WTC11 (cell line): Measurements from ENCODE around the gene CTDNEP1. TPM values are rescaled to one million over a fixed set of nuclear protein-coding genes. Genes with fewer than 3 reads are reported as not detected.

Source experiments
- ATAC-seq: fragments of 200-7000 bp; cut with Tn5 transposase; 2 replicates; pipeline ENCODE4 v1.10.0; 2021; ENCODE audit warnings: mild to moderate bottlenecking, moderate library complexity
- Bru-seq: library from RNA; stranded (reverse); fragments of 400-500 nt; gene quantifications from one replicate; lab custom pipeline; 2021; lab: Mats Ljungman, UMichigan
- CTCF ChIA-PET: fragments of 300-600 bp; sonication (Branson Sonifier 250); formaldehyde crosslinking; loops from one replicate; lab custom pipeline; 2021; ENCODE audit warnings: antibody characterized with exemption; lab: Charles Lee
- POLR2A ChIA-PET: fragments of 350-600 bp; sonication (Branson Sonifier 250); formaldehyde crosslinking; loops from one replicate; lab custom pipeline; 2021; ENCODE audit warnings: antibody characterized with exemption; lab: Charles Lee
- DNase-seq: peaks from one replicate; pipeline ENCODE4 v3.0.0; 2021; ENCODE audit warnings: low spot score
- H3K27ac Mint-ChIP-seq: 2 replicates; pipeline ENCODE4 v1.8.0; 2021; ENCODE audit warnings: mixed read lengths
- H3K27me3 Mint-ChIP-seq: 2 replicates; pipeline ENCODE4 v1.8.0; 2021; ENCODE audit warnings: low read depth, mild to moderate bottlenecking, moderate library complexity, mixed read lengths
- H3K36me3 Mint-ChIP-seq: 2 replicates; pipeline ENCODE4 v1.8.0; 2021; ENCODE audit warnings: mixed read lengths
- H3K4me1 Mint-ChIP-seq: 2 replicates; pipeline ENCODE4 v1.8.0; 2022; ENCODE audit warnings: mixed read lengths
- H3K4me3 Mint-ChIP-seq: 2 replicates; pipeline ENCODE4 v1.8.0; 2021; ENCODE audit warnings: mild to moderate bottlenecking, moderate library complexity, mixed read lengths
- H3K9me3 Mint-ChIP-seq: 2 replicates; pipeline ENCODE4 v1.8.0; 2021; ENCODE audit warnings: mixed read lengths
- CREB1 ChIP-seq: sonication (generic); formaldehyde crosslinking; IDR thresholded peaks from 2 replicates; pipeline ENCODE4 v1.8.0; 2023; ENCODE audit warnings: mild to moderate bottlenecking, missing genetic modification reagents
- CREM ChIP-seq: sonication (generic); formaldehyde crosslinking; IDR thresholded peaks from 2 replicates; pipeline ENCODE4 v1.8.1; 2022; ENCODE audit warnings: mild to moderate bottlenecking, missing genetic modification reagents, moderate library complexity
- FOXP4 ChIP-seq: sonication (generic); formaldehyde crosslinking; IDR thresholded peaks from 2 replicates; pipeline ENCODE4 v1.8.0; 2022; ENCODE audit warnings: mild to moderate bottlenecking, missing genetic modification reagents
- GRHL2 ChIP-seq: fragments of 250-450 bp; sonication (Bioruptor Pico); IDR thresholded peaks from 2 replicates; pipeline ENCODE4 v1.8.0; 2022; ENCODE audit warnings: mild to moderate bottlenecking, moderate library complexity; ENCODE audit not compliant: insufficient replicate concordance, severe bottlenecking
- GTF2I ChIP-seq: fragments of 250-450 bp; sonication (Bioruptor Pico); conservative IDR thresholded peaks from 2 replicates; pipeline ENCODE4 v1.4.0; 2021; ENCODE audit warnings: mild to moderate bottlenecking
- HMGA2 ChIP-seq: fragments of 250-450 bp; sonication (Bioruptor Pico); IDR thresholded peaks from 2 replicates; pipeline ENCODE4 v1.4.0; 2021; ENCODE audit warnings: mild to moderate bottlenecking, moderate library complexity
- IRF2 ChIP-seq: sonication (generic); formaldehyde crosslinking; IDR thresholded peaks from 2 replicates; pipeline ENCODE4 v1.8.0; 2022; ENCODE audit warnings: low read depth, missing genetic modification reagents, borderline replicate concordance
- MXD4 ChIP-seq: fragments of 250-450 bp; sonication (Bioruptor Pico); IDR thresholded peaks from 2 replicates; pipeline ENCODE4 v1.8.0; 2021; ENCODE audit warnings: mild to moderate bottlenecking, moderate library complexity, borderline replicate concordance
- NR1H2 ChIP-seq: sonication (generic); formaldehyde crosslinking; IDR thresholded peaks from 2 replicates; pipeline ENCODE4 v1.9.0; 2021; ENCODE audit warnings: mild to moderate bottlenecking, moderate library complexity, missing genetic modification reagents
- NR3C1 ChIP-seq: sonication (generic); formaldehyde crosslinking; conservative IDR thresholded peaks from 2 replicates; pipeline ENCODE4 v1.8.1; 2023; ENCODE audit warnings: low read depth, mild to moderate bottlenecking, missing genetic modification reagents
- SP1 ChIP-seq: sonication (generic); formaldehyde crosslinking; conservative IDR thresholded peaks from 2 replicates; pipeline ENCODE4 v1.8.1; 2022; ENCODE audit warnings: missing genetic modification reagents
- TP53 ChIP-seq: sonication (generic); formaldehyde crosslinking; IDR thresholded peaks from 2 replicates; pipeline ENCODE4 v1.8.1; 2023; ENCODE audit warnings: mild to moderate bottlenecking, missing genetic modification reagents
- ZBTB21 ChIP-seq: sonication (generic); formaldehyde crosslinking; IDR thresholded peaks from 2 replicates; pipeline ENCODE4 v1.8.1; 2023; ENCODE audit warnings: mild to moderate bottlenecking, missing genetic modification reagents, borderline replicate concordance
- ZNF219 ChIP-seq: sonication (generic); formaldehyde crosslinking; IDR thresholded peaks from 2 replicates; pipeline ENCODE4 v1.8.0; 2023; ENCODE audit warnings: missing genetic modification reagents, mild to moderate bottlenecking, borderline replicate concordance
- ZNF281 ChIP-seq: sonication (generic); formaldehyde crosslinking; IDR thresholded peaks from 2 replicates; pipeline ENCODE4 v1.8.0; 2023; ENCODE audit warnings: mild to moderate bottlenecking, missing genetic modification reagents
- ZNF317 ChIP-seq: sonication (generic); formaldehyde crosslinking; IDR thresholded peaks from 2 replicates; pipeline ENCODE4 v1.8.1; 2023; ENCODE audit warnings: low read depth, mild to moderate bottlenecking, moderate library complexity, missing genetic modification reagents, borderline replicate concordance
- ZNF396 ChIP-seq: fragments of 250-450 bp; sonication (Bioruptor Pico); IDR thresholded peaks from 2 replicates; pipeline ENCODE4 v1.8.0; 2021; ENCODE audit warnings: mild to moderate bottlenecking, moderate library complexity, borderline replicate concordance
- long read RNA-seq, 3 experiments: library from RNA in 1 of 3; library from capped mRNA in 1 of 3; library from polyadenylated mRNA in 1 of 3; unstranded in 2 of 3; stranded (forward) in 1 of 3; transcript quantifications; one replicate each; pipeline ENCODE4 v2.0.0, GENCODE V29; 2021
- total RNA-seq: library from RNA; stranded (reverse); gene quantifications from 3 replicates; pipeline ENCODE4 v1.2.3, GENCODE V29; 2021
- TF ChIP-seq, protein P1 (sequence below): sonication (generic); formaldehyde crosslinking; IDR thresholded peaks from 2 replicates; pipeline ENCODE4 v1.8.0; 2022; ENCODE audit warnings: mild to moderate bottlenecking, missing genetic modification reagents
- TF ChIP-seq, protein P2 (sequence below): sonication (generic); formaldehyde crosslinking; IDR thresholded peaks from 2 replicates; pipeline ENCODE4 v1.8.0; 2022; ENCODE audit warnings: missing genetic modification reagents
- TF ChIP-seq, protein P3 (sequence below): sonication (generic); formaldehyde crosslinking; IDR thresholded peaks from 2 replicates; pipeline ENCODE4 v1.8.0; 2022; ENCODE audit warnings: mild to moderate bottlenecking, missing genetic modification reagents

Gene CTDNEP1
- total RNA-seq (120 to 127 TPM (median 126 TPM) in 3 replicates), Bru-seq, nascent RNA (percentile 76 among the genes with signal in this experiment)
- long read RNA-seq, experiment 1, transcript CTDNEP1-208 (9 exons, 1,724 nt): minor isoform, 7 of 284 reads
- long read RNA-seq, experiment 1, transcript CTDNEP1-210 (8 exons, 1,708 nt): major isoform, 221 of 284 reads
- long read RNA-seq, experiment 1, partial matches to known transcripts: 5 of 284 reads
- long read RNA-seq, experiment 1, other reads (novel, unspliced or antisense): 45 of 284 reads
- long read RNA-seq, experiment 2, transcript CTDNEP1-210 (8 exons, 1,708 nt): major isoform, 113 of 200 reads
- long read RNA-seq, experiment 2, partial matches to known transcripts: 16 of 200 reads
- long read RNA-seq, experiment 2, other reads (novel, unspliced or antisense): 61 of 200 reads
- long read RNA-seq, experiment 3, partial matches to known transcripts: 17 of 18 reads
- long read RNA-seq, experiment 3, other reads (novel, unspliced or antisense): 1 of 18 reads

DNA sequence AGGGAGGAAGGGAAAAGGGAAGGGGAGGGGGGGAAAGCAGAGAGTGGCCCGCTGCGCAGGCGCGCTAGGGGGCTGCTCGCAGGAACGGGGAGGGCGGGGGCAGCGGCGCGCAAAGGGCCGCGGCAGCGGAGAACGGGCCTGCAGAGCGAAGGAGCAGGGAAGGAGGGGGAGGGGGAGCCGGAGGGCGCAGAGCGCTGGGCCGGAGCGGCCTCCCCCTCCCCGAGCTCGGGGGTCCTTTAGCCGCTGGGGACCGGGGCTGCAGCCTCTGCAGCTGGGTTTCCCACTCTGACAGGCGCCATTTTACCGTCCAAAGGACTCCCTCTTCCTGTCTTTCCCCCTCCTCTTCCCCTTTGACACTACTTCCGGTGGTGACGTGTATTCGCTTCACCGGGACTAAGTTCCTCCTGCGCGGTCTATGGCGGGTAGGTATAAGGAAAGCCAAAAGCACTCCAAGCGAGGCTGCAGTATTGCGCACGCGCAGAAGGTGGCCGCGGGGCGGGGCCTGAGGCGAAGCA lies at the start of gene CTDNEP1:
Gene CTDNEP1 (minus strand): TSS at position 74 of the 515 bp plus-strand sequence. CDS start 438 bp downstream, outside the sequence.
- peak; percentile 97 for DNase-seq
- POLR2A ChIA-PET: interaction anchor here (0.6 to 1.4 kb wide), 4 partner anchors 9 to 31 kb away, joined by 3 to 8 read pairs (median 5); partner anchors contain the start of genes ACADVL, CLDN7, GABARAP and PHF23
- CTCF ChIA-PET: interaction anchor here (1.2 kb wide), 2 partner anchors 57 to 309 kb away, joined by 3 to 6 read pairs; no protein-coding TSS in a partner anchor

GRCh38 chr17:7296189-7296861 lies 44.8 kb upstream of the CTDNEP1 start:
- DNase-seq (peak; percentile 94), ATAC-seq (peak; percentile 27)
- H3K27ac Mint-ChIP-seq: no peak overlapping the region
- H3K4me3 Mint-ChIP-seq: peak overlapping the region; percentile 70
- no peaks in the 10 kb centered on the region for H3K36me3 Mint-ChIP-seq
- ChIA-PET CTCF (interaction anchor here (0.6 to 4.1 kb wide), 30 partner anchors 8 to 250 kb away, joined by 3 to 119 read pairs (median 4); partner anchors contain the start of genes ACADVL, ACAP1, DLG4 and DVL2), POLR2A (interaction anchor here (1.2 to 1.4 kb wide), 2 partner anchors 12 to 16 kb away, joined by 3 to 7 read pairs; no protein-coding TSS in a partner anchor)
- H3K4me1 Mint-ChIP-seq: peaks cover 23% of the 10 kb centered on the region
- H3K9me3 Mint-ChIP-seq: no peaks in the 10 kb centered on the region
- peaks cover 76% of the 10 kb centered on the region for H3K27me3 Mint-ChIP-seq
- TF ChIP-seq HMGA2 (no peak), ZNF317 (CRISPR knock-in tag) (peak; percentile 27; the same call in 1 of the 2 replicates), MXD4 (CRISPR knock-in tag) (no peak), CREM (0 out of 2 replicates have a peak, but pooled peaks have one; percentile 59), ZBTB21 (no peak), ZNF281 (peak; percentile 84; the same call in 1 of the 2 replicates), TP53 (CRISPR knock-in tag) (peak; percentile 86; the same call in 1 of the 2 replicates), GTF2I (peak; percentile 68; the same call in 1 of the 2 replicates), NR1H2 (CRISPR knock-in tag) (no peak), IRF2 (CRISPR knock-in tag) (no peak), NR3C1 (CRISPR knock-in tag) (peak; percentile 66; the same call in 1 of the 2 replicates), GRHL2 (no peak)
- TF ChIP-seq, protein P1, sequence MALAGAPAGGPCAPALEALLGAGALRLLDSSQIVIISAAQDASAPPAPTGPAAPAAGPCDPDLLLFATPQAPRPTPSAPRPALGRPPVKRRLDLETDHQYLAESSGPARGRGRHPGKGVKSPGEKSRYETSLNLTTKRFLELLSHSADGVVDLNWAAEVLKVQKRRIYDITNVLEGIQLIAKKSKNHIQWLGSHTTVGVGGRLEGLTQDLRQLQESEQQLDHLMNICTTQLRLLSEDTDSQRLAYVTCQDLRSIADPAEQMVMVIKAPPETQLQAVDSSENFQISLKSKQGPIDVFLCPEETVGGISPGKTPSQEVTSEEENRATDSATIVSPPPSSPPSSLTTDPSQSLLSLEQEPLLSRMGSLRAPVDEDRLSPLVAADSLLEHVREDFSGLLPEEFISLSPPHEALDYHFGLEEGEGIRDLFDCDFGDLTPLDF (CRISPR knock-in tag): peak; percentile 71; the same call in 1 of the 2 replicates
- TF ChIP-seq, protein P2, sequence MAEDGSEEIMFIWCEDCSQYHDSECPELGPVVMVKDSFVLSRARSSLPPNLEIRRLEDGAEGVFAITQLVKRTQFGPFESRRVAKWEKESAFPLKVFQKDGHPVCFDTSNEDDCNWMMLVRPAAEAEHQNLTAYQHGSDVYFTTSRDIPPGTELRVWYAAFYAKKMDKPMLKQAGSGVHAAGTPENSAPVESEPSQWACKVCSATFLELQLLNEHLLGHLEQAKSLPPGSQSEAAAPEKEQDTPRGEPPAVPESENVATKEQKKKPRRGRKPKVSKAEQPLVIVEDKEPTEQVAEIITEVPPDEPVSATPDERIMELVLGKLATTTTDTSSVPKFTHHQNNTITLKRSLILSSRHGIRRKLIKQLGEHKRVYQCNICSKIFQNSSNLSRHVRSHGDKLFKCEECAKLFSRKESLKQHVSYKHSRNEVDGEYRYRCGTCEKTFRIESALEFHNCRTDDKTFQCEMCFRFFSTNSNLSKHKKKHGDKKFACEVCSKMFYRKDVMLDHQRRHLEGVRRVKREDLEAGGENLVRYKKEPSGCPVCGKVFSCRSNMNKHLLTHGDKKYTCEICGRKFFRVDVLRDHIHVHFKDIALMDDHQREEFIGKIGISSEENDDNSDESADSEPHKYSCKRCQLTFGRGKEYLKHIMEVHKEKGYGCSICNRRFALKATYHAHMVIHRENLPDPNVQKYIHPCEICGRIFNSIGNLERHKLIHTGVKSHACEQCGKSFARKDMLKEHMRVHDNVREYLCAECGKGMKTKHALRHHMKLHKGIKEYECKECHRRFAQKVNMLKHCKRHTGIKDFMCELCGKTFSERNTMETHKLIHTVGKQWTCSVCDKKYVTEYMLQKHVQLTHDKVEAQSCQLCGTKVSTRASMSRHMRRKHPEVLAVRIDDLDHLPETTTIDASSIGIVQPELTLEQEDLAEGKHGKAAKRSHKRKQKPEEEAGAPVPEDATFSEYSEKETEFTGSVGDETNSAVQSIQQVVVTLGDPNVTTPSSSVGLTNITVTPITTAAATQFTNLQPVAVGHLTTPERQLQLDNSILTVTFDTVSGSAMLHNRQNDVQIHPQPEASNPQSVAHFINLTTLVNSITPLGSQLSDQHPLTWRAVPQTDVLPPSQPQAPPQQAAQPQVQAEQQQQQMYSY (CRISPR knock-in tag): peak; percentile 49; the same call in 1 of the 2 replicates
- TF ChIP-seq, protein P3, sequence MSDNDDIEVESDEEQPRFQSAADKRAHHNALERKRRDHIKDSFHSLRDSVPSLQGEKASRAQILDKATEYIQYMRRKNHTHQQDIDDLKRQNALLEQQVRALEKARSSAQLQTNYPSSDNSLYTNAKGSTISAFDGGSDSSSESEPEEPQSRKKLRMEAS: peak; percentile 96

More for the DNA sequence above, at the start of gene CTDNEP1:
- peaks cover 29% of the 10 kb centered on the region for H3K4me1 Mint-ChIP-seq
- H3K27me3 Mint-ChIP-seq: no peaks in the 10 kb centered on the region
- peak within 1 kb of the TSS; percentile 100 for H3K27ac Mint-ChIP-seq
- H3K9me3 Mint-ChIP-seq: no peaks in the 10 kb centered on the region
- peak within 1 kb of the TSS; percentile 92 for H3K4me3 Mint-ChIP-seq
- TF ChIP-seq FOXP4 (CRISPR knock-in tag): no peak
- no peak for TF ChIP-seq ZNF219 (CRISPR knock-in tag)
- no peak for TF ChIP-seq CREB1 (CRISPR knock-in tag)
- no peak for TF ChIP-seq ZNF396 (CRISPR knock-in tag)
- TF ChIP-seq SP1: peak; percentile 12; the same call in 1 of the 2 replicates
- TF ChIP-seq, all 79 proteins: peak for 1
- H3K36me3 Mint-ChIP-seq: peaks cover 33% of the 10 kb centered on the region
- peak; percentile 89 for ATAC-seq
